DND-41 (cell line): Measurements from ENCODE around the gene OR4N2.

ENCODE experiments used
- ATAC-seq: fragments of 200-7000 bp; cut with Tn5 transposase; 3 replicates; pipeline ENCODE4 v1.9.1; 2021; ENCODE audit warnings: low read depth; ENCODE audit not compliant: insufficient read depth
- DNase-seq: peaks from one replicate; pipeline ENCODE4 v3.0.0-alpha.2; 2020
- H2AFZ ChIP-seq: 2 replicates; pipeline ENCODE4 v1.6.0; 2012; ENCODE audit warnings: low read depth, low read length
- H3K27ac ChIP-seq: 2 replicates; pipeline ENCODE4 v1.5.1; 2012; ENCODE audit warnings: low read length, inconsistent platforms
- H3K27me3 ChIP-seq: fragments of 200-600 bp; sonication (generic); 2 replicates; pipeline ENCODE4 v1.6.0; 2012; ENCODE audit warnings: low read length, mild to moderate bottlenecking, inconsistent platforms; ENCODE audit not compliant: insufficient read depth, poor library complexity
- H3K36me3 ChIP-seq: 2 replicates; pipeline ENCODE4 v1.5.1; 2012; ENCODE audit warnings: low read length, inconsistent platforms; ENCODE audit not compliant: insufficient read depth
- H3K4me1 ChIP-seq: 2 replicates; pipeline ENCODE4 v1.5.1; 2012; ENCODE audit warnings: mild to moderate bottlenecking, low read length; ENCODE audit not compliant: insufficient read depth
- H3K4me2 ChIP-seq: 2 replicates; pipeline ENCODE4 v1.6.0; 2012; ENCODE audit warnings: mild to moderate bottlenecking, moderate library complexity, low read length, inconsistent platforms; ENCODE audit not compliant: insufficient read depth
- H3K4me3 ChIP-seq, 2 experiments: fragments of 200-600 bp in 1 of 2; shearing (Covaris generic) in 1 of 2; 2 replicates each; pipeline ENCODE4 v1.5.1; 2012 to 2016; ENCODE audit warnings: inconsistent platforms in 2 of 2, low read length in 2 of 2, mild to moderate bottlenecking in 2 of 2, low read depth in 1 of 2, moderate library complexity in 1 of 2
- H3K79me2 ChIP-seq: 2 replicates; pipeline ENCODE4 v1.6.0; 2012; ENCODE audit warnings: low read length, inconsistent platforms; ENCODE audit not compliant: insufficient read depth
- H3K9ac ChIP-seq: 2 replicates; pipeline ENCODE4 v1.6.0; 2012; ENCODE audit warnings: low read depth, mild to moderate bottlenecking, inconsistent platforms, low read length, moderate library complexity
- H3K9me3 ChIP-seq: 2 replicates; pipeline ENCODE4 v1.5.1; 2012; ENCODE audit warnings: low read length, moderate library complexity, mild to moderate bottlenecking, inconsistent platforms; ENCODE audit not compliant: insufficient read depth, severe bottlenecking
- H4K20me1 ChIP-seq: 2 replicates; pipeline ENCODE4 v1.6.0; 2012; ENCODE audit warnings: low read length; ENCODE audit not compliant: insufficient read depth
- EZH2 ChIP-seq: IDR thresholded peaks from 3 replicates; pipeline ENCODE4 v1.6.1; 2012; ENCODE audit warnings: borderline replicate concordance, low read depth, mild to moderate bottlenecking, moderate library complexity, low read length, inconsistent platforms; ENCODE audit not compliant: severe bottlenecking
- TF ChIP-seq, protein P1 (sequence below): IDR thresholded peaks from 2 replicates; pipeline ENCODE4 v1.5.1; 2012; ENCODE audit warnings: borderline replicate concordance, low read length, moderate library complexity, mild to moderate bottlenecking; ENCODE audit not compliant: poor library complexity, severe bottlenecking; ENCODE audit errors: extremely low read depth

OR4N2 gene

DNA sequence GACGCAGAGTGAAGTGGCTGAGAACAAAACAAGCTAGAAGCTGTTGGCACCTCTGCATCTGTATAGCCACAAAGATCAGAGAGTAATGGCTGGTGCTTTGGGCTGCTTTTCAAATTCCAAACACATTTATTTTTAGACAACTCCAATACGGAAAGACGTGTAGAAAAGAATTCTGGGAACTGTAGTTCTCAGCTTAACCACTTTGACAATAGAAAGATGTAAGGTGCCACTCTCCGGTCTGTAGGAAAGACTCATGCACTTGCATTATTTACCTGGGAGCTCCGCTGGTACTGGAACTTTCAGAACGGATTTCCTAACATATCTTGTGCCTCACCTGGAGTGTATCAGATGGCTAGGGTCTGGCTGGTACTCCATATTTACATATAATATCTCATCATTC, 69.6 kb downstream of the OR4N2 start:
- Histone ChIP-seq H4K20me1 (no peaks in the 10 kb centered on the region), H3K27me3 (no peaks in the 10 kb centered on the region), H3K9me3 (no peaks in the 10 kb centered on the region), H3K79me2 (no peaks in the 10 kb centered on the region), H2AFZ (no peak overlapping the region), H3K4me1 (no peaks in the 10 kb centered on the region), H3K4me3 (no peak overlapping the region), H3K36me3 (no peaks in the 10 kb centered on the region), H3K9ac (no peak overlapping the region), H3K4me2 (no peak overlapping the region), H3K27ac (no peak overlapping the region)
- no peak for TF ChIP-seq EZH2
- ATAC-seq (no peak), DNase-seq (no peak)

DNA sequence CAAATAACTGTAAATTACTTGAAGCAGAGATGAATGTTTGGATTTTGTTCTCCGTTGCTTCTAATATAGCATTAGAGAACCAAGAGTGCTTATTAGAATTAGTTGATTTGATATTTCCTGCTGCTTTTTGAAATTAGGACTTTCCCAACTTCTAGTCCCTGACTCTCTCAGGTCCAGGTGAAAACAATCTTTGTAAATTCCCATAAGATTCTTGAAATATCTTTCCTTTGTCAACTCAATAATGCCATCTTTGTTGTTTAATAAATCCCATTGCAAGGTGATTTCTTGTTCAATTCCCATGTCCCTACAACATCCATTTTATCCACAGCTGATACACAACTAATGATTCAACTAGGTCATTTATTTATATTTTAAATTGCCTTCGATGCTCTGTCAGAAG, 71.3 kb downstream of the OR4N2 start, which contains the start of gene OR4K2:
TSS of gene OR4K2 (plus strand) at position 301 of the 400 bp plus-strand sequence. CDS start 1,126 bp downstream, outside the sequence.
- Histone ChIP-seq H3K4me1 (no peaks in the 10 kb centered on the region), H4K20me1 (no peaks in the 10 kb centered on the region), H3K27ac (no peak within 1 kb of the TSS), H3K9me3 (no peaks in the 10 kb centered on the region), H3K79me2 (no peaks in the 10 kb centered on the region), H3K9ac (no peak within 1 kb of the TSS), H3K4me3 (no peak within 1 kb of the TSS), H3K36me3 (no peaks in the 10 kb centered on the region), H3K4me2 (no peak within 1 kb of the TSS), H2AFZ (no peak within 1 kb of the TSS), H3K27me3 (no peaks in the 10 kb centered on the region)
- no peak for TF ChIP-seq EZH2
- TF ChIP-seq, protein P1, sequence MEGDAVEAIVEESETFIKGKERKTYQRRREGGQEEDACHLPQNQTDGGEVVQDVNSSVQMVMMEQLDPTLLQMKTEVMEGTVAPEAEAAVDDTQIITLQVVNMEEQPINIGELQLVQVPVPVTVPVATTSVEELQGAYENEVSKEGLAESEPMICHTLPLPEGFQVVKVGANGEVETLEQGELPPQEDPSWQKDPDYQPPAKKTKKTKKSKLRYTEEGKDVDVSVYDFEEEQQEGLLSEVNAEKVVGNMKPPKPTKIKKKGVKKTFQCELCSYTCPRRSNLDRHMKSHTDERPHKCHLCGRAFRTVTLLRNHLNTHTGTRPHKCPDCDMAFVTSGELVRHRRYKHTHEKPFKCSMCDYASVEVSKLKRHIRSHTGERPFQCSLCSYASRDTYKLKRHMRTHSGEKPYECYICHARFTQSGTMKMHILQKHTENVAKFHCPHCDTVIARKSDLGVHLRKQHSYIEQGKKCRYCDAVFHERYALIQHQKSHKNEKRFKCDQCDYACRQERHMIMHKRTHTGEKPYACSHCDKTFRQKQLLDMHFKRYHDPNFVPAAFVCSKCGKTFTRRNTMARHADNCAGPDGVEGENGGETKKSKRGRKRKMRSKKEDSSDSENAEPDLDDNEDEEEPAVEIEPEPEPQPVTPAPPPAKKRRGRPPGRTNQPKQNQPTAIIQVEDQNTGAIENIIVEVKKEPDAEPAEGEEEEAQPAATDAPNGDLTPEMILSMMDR: no peak
- ATAC-seq: no peak
- no peak for DNase-seq

DNA sequence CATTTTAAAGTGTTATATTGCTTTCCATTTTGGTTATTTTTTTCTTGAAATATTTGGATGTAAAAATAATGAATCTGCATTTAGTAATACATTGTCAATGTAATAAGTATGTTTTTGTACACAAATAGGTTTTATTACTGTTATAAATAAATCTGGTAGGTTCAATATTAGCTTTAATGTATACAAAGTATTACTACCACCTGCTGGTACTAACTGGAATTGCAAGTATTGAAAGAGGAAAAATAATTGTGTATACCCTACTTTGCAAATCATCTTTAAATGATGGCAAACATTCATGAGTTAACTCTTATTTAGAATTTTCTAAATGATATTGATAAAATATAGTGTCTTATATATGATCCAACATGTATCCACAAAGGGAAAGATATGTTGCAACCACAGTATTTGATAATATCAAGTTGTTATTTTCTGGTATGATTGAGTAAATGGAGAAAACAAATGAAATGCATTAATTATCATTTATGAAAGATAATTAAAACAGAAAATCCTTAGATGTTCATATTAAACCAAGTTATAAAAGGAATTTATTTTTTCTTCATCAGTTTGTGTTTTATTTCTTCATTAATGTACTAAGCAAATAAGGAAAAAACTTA, 74.6 kb downstream of the OR4N2 start:
- Histone ChIP-seq H3K4me1 (no peaks in the 10 kb centered on the region), H3K79me2 (no peaks in the 10 kb centered on the region), H3K4me3 (no peak overlapping the region), H3K9ac (no peak overlapping the region), H3K36me3 (no peaks in the 10 kb centered on the region), H3K27ac (no peak overlapping the region), H3K4me2 (no peak overlapping the region), H4K20me1 (no peaks in the 10 kb centered on the region), H3K9me3 (no peaks in the 10 kb centered on the region), H2AFZ (no peak overlapping the region), H3K27me3 (peaks cover 4% of the 10 kb centered on the region)
- DNase-seq (no peak), ATAC-seq (0 out of 3 replicates have a peak, but pooled peaks have one; percentile 47)
- no peak for TF ChIP-seq EZH2
- TF ChIP-seq, protein P1: peak; percentile 84
